Hematopoietic multipotent progenitor cell (in vitro differentiated cells): ENCODE results near the gene BMERB1. TPM values are rescaled to one million over a fixed set of nuclear protein-coding genes. Genes with fewer than 3 reads are reported as not detected.
"Not testable (repeated sequence)": the region's sequence is repeated elsewhere in the genome, so short reads cannot be mapped to it uniquely, and the experiment has no call there.

ENCODE experiments used
- DNase-seq, 3 donors: peaks; one replicate each; pipeline ENCODE4 v3.0.0-alpha.2; 2011 to 2015; ENCODE audit warnings: low read depth in 2 of 3, low spot score in 2 of 3
- total RNA-seq: library from RNA; depleted of rRNA; stranded (reverse); fragments of >200 nt; gene quantifications from one replicate; pipeline ENCODE4 v1.2.3, GENCODE V29; 2012

Gene BMERB1
- total RNA-seq, 1 donor: 15.1 TPM

DNA sequence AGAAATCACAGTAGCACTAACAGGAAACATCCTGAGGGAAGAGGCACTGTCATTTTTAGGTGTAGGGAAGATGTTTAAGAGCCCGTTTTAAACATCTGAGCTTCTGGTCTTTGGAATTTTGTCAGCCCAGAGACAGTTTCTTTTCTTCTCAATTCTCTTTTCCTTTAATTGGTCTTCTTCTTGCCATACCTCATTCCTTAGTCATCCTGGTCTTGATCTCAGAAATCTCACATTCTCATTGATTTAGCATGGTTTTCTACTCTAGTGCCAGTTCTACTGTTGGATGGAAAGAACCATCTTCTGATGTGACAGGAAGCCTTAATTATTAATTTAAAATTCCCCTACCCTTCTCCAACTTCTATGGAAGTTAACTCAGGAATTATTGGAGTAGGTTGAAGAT, 25.4 kb downstream of the BMERB1 start:
- DNase-seq: no peak

DNA sequence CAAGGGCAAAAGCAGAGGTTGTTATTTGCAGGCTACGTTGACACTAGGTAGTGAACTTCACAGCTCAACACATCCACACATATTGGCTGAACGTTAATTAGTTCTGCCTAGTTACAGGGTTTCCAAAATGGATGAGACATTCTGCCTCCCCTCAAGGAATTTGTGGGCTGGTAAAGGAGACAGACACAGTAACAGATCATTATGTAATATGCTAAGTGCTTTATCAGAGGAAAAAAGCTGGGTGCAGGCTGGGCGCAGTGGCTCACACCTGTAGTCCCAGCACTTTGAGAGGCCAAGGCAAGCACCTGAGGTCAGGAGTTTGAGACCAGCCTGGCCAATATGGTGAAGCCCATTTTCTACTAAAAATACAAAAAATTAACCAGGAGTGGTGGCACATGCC, 26.2 kb downstream of the BMERB1 start:
- no peak for DNase-seq

DNA sequence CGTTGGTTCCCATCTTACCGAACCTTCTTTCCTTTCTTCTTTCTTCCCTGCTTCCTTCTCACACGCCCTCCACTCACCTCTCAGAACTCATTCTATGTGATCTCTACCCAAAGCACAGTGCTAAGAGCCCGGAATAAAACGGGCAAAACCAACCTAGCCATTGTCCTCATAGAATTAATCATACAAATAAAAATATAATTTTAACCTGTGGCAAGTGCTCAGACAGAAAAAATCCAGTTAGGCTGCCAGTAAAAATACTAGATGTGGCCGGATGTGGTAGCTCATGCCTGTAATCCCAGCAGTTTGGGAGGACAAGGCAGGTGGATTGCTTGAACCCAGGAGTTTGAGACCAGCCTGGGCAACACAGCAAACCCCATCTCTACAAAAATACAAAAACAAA, 27.0 kb downstream of the BMERB1 start:
- DNase-seq: no peak

DNA sequence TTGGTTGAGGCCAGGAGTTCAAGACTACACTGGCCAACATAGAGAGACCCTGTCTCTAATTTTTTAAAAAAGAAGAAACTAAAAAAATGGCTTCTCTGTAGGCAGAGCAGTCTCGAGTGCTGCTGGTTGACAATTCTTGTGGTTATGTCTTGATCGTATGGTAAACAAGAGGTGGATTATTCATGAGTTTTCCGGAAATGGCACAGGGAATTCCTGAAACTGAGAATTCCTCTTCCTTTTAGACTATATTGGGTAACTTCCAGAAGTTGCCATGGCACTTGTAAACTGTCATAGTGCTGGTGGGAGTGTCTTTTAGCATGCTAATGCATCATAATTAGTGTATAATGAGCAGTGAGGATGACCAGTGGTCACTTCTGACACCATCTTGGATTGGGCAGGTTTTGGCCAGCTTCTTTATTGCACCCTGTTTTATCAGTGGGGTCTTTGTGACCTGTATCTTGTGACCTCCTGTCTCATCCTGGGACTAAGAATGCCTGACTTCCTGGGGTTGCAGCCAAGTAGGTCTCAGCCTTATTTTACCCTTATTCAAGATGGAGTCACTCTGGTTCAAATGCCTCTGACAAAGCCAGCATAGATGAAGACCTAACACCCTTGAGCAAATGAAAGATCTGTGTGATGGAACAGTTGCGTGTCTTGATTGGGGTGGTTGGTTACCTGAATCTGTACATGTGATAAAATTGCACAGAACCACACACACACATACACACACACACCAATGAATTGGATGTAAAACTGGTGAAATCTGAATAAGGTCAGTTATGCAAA, 30.2 kb downstream of the BMERB1 start:
- DNase-seq: no peak

DNA sequence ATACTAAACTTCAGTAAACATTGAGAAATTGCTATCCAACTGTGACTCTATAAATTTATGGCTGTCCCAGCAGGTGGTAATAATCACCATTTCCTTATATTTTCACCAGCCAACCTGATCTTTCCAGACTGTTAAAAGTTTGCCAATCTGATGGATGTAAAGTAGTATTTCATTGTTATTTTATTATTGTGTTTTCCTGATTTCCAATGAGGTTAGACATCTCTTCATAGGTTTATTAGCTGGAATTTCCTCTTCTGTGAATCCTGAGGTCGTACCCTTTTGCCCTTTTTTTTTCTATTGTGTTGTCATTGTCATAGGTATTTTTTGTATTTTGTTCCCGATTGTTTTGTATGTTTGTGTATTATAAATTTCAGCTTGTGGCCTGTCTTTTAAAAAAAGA, 31.7 kb downstream of the BMERB1 start:
- no peak for DNase-seq

DNA sequence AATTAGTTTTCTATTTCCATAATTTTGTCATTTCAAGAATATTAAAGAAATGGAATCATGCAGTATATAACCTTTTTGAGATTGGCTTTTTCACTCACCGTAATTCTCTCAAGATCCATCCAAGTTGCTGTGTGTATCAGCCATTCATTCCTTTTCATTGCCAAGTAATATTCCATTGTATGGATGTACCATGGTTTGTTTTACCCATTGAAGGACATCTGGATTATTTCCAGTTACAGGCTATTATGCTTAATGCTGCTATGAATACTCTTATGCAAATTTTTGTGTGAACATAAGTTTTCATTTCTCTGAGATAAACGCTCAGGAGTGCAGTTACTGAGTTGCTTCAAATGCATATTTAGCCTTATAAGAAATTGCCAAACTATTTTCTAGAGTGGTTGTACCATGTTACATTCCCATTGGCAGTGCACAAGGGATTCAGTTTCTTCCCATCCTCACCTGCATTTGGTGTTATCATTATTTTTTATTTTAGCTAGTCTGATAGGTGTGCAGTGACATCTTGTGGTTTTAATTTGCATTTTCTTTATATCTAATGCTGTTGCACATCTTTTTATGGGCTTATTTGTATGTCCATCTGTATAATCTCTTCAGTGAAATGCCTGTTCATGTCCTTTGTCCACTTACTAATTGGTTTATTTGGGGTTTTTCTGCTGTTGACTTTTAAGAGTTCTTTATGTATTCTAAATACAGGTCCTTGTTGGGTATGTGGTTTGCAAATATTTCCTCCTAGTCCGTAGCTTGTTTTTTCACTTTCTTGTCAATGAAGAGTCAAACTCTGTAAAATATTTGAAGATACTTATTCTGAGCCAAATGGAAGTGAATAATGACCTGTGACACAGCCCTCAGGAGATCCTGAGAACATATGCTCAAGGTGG, 32.7 kb downstream of the BMERB1 start:
- DNase-seq: no peak

DNA sequence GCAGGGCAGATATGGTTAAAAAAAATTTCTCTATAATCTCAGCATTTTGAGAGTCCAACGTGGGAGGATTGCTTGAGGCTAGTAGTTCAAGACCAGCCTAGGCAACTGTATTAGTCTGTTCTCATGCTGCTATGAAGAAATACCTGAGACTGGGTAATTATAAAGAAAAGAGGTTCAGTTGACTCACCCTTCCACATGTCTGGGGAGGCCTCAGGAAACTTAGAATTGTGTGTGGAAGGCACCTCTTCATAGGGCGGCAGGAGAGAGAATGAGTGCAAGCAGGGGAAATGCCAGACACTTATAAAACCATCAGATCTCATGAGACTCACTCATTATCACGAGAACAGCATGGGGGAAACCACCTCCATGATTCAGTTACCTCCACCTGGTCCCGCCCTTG, 42.6 kb downstream of the BMERB1 start:
- not testable (repeated sequence) for DNase-seq

DNA sequence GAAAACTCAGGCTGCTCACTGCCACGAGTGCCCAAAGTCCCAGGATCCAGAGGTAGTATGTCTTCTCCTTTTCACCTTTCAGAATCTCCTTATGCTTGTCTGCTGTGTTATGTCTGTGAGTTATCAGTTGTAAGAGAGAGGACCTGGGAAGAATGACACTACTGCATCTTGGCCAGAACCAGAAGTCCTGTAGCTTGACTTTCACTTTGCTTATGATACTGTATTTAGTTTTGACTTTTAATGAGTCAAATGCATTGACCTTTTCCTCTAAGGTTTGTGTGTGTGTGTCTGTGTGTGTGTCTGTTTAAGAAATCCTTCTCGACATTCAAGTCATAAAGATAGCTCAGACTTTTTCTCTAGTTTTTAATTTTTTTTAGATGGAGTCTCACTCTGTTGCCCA, 43.4 kb downstream of the BMERB1 start:
- DNase-seq: no peak

DNA sequence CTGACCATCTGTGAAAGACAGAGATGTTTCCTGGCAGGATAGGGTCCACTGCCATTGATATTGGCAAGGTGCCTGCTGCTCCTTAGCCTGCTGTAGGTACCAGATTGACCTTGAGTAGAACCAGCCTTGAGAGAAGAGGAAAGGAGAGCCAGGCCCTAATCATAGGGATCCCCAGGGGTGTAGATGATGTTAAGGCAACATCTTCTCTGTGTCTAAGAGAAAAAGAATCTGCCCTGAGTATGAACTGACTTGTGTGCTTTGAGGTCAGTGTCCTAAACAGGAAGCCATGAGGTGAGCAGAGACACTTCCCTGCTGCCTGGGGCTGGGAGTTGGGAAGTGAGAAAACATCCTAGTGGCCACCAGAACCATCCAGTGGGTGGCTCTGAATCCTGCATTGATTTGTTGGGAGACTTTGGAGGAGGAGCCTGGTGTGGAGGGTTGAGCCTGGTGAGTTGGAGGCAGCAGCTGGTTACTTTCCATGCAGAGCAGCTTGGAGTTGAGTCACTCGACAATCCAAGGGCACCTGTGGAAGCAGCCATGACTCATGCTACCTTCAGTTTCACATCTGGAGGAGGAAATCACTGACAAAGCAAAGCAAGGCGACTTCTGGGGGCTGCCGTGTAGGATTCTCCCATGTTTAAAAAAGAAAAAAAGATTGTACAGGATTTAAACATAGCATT, 47.8 kb downstream of the BMERB1 start:
- DNase-seq: peak in 1 of 3 donors; percentile 11

DNA sequence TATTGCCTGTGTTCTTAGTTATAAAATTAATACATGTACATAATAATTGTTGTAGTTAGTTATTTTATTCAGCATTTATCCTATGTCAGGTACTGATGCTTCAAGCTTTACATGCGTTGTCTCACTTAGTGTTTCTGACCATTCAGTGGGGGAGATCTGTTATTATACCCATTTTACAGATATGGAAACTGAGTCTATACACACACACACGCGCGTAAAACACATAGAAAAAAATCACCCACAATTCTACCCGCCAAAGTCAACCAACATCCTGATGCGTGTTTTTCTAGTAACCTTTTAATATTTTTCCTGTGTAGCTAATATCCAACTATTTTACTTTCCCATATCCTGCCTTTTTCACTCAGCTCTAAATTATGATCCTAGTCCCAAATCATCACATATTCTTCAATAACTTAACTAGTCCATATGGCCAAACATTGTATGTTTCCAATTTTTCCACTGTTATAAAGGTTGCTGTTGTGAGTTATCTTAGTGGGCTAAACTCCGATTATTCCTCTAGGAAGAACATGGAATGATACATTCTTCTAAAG, 48.4 kb downstream of the BMERB1 start:
- no peak for DNase-seq

DNA sequence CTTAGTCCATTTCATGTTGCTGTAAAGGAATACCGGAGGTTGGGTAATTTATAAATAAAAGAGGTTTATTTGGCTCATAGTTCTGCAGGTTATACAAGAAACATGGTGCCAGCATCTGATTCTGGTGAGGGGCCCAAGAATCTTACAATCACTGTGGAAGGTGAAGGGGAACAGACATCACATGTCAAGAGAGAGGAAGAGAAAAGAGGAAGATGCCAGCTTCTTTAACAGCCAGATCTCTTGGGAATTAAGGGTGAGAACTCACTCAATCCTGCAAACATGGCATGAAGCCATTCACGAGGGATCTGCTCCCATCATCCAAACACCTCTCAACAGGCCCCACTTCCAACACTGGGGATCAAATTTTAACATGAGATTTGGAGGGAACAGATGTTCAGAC, 49.5 kb downstream of the BMERB1 start:
- DNase-seq: no peak

DNA sequence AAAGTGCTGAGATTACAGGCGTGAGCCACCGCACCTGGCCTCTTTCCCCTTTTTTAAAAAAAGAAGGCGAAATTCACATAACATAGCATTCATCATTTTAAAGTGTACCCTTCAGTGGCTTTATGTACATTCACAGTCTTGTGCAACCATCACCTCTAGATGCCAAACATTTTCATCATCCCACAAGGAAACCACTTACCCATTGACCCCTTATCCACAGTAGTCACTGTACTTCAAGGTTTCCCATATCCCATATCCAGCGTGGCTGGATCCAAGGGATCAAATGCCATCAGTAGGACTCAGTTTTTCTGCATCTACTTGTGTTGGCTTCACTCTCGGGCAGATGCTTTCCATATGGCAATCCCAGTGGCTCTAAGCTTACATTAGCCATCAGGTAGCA, 50.3 kb downstream of the BMERB1 start:
- DNase-seq: no peak

DNA sequence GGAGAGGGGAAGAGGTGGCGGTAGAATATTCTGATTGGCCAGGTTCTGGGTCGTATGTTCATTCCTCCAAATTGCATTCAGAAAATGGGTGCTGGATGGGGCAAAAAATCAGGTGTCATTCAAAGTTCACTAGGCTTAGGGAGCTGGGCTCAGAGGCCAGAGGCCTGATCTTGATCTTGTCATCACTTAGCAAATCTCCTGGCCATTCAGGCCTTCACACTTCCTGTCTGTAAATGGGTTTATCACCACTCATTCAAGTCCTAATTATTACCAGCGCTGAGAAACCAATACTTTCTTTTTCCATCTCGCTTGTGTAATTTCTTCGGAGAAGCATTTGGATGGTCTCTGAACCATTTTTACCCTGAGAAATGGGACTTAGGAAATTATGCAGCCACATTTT, 50.8 kb downstream of the BMERB1 start:
- no peak for DNase-seq

DNA sequence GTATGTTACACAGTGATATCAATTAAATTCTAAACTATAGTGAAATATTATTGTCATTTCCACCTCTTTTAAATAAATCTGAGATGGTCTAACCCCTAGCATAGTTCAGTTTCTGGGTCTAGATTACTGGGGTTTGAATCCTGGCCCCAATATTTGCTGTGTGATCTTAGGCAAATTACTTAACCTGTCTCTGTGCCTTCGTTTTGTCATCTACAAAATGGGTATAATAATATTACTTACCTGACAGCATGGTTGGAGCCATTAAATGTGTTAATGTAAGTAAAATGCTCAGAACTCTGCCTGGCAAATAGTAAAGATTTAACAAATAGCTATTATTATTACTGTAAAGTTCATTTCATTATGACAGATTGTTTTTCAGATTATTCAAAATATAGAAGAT, 52.3 kb downstream of the BMERB1 start:
- DNase-seq: no peak

DNA sequence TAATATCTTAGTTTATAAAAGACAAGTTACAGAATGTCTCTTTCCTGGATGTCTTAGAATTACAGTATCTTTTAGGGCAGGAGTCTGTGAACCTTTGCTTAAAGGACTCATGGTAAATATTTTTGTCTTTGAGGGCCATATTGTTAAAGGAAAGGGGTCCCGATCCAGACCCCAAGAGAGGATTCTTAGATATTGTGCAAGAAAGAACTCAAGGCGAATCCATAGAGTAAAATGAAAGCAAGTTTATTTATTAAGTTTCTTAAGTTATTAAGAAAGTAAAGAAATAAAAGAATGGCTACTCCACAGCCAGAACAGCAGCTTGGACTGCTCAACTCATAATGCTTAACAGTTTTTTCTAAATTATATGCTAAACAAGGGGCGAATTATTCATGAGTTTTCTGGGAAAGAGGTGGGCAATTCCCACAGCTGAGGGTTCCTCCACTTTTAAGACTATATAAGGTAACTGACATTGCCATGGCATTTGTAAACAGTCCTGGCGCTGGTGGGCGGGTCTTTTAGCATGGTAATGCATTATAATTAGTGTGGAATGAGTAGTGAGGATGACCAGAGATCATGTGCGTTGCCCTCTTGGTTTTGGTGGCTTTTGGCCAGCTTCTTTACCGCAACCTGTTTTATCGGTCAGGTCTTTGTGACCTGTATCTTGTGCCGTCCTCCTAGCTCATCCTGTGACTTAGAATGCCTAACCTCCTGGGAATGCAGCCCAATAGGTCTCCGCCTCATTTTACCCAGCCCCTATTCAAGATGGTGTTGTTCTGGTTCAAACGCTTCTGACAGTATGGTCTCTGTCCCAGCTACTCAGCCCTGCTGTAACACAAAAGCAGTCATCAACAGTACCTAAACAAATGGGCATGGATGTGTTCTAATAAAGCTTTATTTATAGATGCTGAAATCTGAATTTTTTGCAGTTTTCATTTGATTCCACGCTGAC, 53.2 kb downstream of the BMERB1 start:
- no peak for DNase-seq

DNA sequence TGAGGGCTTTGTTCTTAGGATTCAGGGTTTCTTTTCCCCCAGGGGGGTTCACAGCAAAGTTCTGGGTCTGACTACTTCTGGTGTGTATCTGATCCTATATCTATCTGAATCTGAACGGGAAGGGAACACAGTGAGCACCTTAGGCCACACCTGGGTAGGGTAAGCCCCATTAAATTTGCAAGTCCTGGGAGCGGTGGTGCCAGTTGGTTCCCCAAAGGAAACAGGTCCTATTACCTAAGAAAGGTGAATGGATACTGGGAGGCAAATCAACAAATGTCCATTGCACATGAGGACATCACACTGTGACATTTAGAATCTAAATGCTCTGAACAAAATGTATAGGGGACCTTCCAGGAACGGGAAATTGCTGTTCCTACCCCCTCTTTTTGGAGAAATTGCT, 54.6 kb downstream of the BMERB1 start:
- DNase-seq: no peak

DNA sequence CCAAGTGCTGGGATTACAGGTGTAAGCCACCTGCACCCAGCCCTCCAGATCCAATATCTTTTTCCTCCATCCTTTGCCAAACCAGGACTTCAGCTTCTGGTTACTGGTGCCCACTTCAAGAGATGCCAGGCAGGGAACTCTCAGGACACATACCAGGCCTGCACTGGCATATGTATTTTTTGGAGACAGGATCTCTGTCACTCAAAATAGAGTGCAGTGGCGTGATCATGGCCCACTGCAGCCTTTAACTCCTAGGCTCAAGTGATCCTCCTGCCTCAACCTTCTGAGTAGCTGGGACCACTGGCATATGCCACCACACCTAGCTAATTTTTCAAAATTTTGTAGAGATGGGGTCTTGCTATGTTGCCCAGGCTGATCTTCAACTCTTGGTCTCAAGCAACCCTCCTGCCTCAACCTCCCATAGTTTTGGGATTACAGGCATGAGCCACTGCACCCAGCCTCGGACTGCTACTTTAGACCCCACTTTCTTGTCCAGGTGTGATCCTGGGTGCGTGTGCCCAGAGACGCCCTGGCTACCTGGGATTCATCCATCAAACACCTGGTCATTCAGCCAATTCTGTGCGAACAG, 55.8 kb downstream of the BMERB1 start:
- no peak for DNase-seq

DNA sequence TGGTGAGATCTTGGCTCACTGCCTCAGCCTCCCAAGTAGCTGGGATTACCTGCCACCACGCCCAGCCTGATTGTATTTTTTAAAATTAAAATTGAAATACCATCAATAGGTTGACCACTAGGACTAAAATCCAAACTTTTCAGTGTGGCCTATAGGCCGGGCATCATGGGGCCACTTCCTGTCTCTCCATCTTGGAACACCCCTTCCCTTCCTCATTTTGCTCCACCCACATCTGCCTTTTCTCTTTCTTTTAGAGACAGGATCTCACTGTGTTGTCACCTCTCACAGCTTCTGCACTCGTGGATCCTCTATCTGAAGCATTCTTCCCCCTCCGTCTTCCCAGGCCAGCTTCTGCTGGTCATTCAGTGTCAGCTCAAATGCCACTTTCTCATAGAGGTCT, 57.0 kb downstream of the BMERB1 start:
- DNase-seq: no peak

DNA sequence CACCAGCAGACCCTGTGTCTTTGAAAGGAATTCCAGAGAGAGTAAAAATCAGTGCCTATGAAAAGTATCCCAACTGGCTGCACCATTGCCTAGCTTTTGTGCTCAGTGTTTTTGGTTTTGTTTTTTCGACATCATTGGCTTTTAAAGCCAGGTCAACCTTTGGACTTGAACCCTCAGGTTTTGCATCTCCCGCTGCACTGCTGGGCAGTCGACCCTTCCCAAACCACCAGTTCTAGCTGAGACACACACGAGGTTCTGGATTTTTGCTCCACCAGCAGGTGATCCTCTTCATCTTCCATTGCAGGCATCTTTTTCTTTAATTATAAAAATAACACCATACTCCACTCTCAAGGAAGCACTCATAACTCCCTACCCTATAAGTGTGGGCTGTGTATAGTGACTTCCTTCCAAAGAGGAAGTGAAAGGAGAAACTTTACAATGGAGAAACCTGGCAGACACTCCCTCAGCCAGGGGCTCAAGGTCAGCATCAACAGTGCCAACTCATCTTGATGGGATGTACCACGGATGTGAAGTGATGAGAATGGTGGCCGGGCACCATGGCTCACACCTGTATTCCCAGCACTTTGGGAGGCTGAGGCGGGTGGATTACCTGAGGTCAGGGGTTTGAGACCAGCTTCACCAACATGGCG, 57.8 kb downstream of the BMERB1 start:
- DNase-seq: no peak
